Frontal cortex (tissue), 4 donors: ENCODE results near the gene TIMP2. TPM values are rescaled to one million over a fixed set of nuclear protein-coding genes. Genes with fewer than 3 reads are reported as not detected.
A peak's percentile ranks its signal among the peaks of the same experiment; 100 is the strongest.
"Not testable (repeated sequence)": the region's sequence is repeated elsewhere in the genome, so short reads cannot be mapped to it uniquely, and the experiment has no call there.

ENCODE experiments used
- DNase-seq, 2 donors: peaks; one replicate each; pipeline ENCODE4 v3.0.0; 2012; ENCODE audit warnings: low spot score in 2 of 2
- FAIRE-seq: peaks from 2 replicates; lab custom pipeline; 2012; peaks lifted over from hg19 to GRCh38; lab: Jason Lieb, UNC
- total RNA-seq: library from RNA; depleted of rRNA; stranded (reverse); fragments of >200 nt; gene quantifications from one replicate; pipeline ENCODE4 v1.2.3, GENCODE V29; 2014
- donor health status: control.
- donor health status: control.
- donor health status: control.

The TIMP2 gene
- total RNA-seq, 1 donor from 2014 or later = 33.8 TPM

- DNase-seq (no peak), FAIRE-seq (no peak)
Measured at GRCh38 chr17:78878261-78878660, 46.9 kb downstream of the TIMP2 start.

- not testable (repeated sequence) for FAIRE-seq, DNase-seq
Measured at GRCh38 chr17:78876954-78877517, 48.2 kb downstream of the TIMP2 start.

GRCh38 chr17:78876094-78876597, 49.0 kb downstream of the TIMP2 start:
- DNase-seq (no peak), FAIRE-seq (no peak)

DNA sequence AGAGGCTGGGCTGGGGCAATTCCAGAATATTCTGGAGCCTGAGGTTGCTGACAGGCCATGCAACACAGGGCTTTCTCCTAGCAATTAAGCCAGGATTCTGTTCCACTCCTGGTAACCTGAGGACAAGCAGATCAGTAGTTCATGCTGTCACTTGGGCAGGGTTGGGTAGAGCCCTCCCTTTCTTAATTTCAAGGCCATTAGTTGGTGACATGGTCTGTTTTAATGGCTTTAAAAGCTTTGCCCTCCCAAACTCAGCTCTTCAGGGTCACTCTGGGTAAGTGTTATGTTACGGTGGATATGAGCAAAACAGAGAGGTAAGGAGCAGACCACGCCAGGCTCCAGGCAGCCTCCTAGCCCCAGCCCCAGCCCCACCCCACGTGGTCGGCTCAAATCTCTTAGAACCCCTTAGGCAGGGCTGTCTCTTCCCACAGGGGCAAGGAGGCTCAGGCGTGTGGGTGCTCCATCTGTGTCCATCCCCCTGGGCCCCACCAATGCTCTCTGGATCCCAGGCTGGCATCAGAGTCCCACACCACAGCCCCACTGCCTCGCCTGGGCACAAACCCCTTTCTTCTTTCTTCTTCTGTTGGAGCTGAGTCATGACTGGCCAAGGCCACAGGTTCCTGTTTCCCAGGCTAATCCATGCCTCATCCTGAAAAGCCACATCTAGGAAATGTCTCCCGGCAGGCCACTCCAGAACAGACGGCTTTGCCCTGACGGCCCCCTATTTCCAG, 49.7 kb downstream of the TIMP2 start:
- FAIRE-seq (no peak), DNase-seq (no peak)

DNA sequence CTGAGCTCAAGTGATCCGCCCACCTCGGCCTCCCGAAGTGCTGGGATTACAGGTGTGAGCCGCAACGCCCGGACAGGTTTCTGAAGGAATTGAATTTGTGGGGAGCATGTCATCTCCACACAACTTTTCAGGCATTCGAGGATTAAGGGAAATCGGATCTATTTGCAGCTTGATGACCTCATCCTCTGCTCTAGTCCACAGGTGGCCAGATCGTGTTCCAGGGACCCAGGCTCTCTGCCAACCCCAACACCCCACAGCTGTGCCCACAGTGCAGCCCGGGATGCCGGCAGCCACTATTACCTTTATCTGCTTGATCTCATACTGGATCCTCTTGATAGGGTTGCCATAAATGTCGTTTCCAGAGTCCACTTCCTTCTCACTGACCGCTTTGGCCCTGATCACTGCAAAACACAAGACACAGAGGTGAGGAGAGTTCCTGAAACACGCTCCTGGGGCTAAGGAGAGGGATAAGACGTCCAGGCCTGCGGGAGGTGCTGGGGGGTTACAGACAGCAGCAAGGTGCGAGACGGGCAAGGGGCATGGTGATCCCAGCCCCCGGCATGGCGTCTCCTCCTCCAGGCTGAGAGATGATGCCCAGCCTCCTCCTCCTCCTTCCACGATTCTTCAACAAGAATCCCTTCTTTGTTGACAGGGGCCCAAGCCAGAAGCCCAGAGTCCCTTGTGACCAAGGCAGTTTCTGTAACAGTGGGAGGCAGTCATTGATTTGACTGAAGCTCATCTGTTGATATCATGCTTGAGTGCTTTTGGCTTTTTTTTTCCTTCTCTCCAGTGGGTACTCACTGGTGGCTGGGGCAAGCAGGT, 51.5 kb downstream of the TIMP2 start:
- FAIRE-seq (no peak), DNase-seq (no peak)

GRCh38 chr17:78872486-78872885, 52.7 kb downstream of the TIMP2 start:
- no peak for DNase-seq
- FAIRE-seq = no peak

- FAIRE-seq = no peak
- DNase-seq = no peak
Measured at GRCh38 chr17:78870621-78871020, 54.6 kb downstream of the TIMP2 start.

- DNase-seq (no peak), FAIRE-seq (no peak)
Measured at GRCh38 chr17:78868391-78868790, 56.8 kb downstream of the TIMP2 start.

GRCh38 chr17:78867046-78867445, 58.1 kb downstream of the TIMP2 start:
- not testable (repeated sequence) for DNase-seq, FAIRE-seq

- FAIRE-seq = no peak
- peak in 1 of 2 donors; percentile 69 for DNase-seq
Measured at GRCh38 chr17:78865682-78866390, 59.4 kb downstream of the TIMP2 start.

DNA sequence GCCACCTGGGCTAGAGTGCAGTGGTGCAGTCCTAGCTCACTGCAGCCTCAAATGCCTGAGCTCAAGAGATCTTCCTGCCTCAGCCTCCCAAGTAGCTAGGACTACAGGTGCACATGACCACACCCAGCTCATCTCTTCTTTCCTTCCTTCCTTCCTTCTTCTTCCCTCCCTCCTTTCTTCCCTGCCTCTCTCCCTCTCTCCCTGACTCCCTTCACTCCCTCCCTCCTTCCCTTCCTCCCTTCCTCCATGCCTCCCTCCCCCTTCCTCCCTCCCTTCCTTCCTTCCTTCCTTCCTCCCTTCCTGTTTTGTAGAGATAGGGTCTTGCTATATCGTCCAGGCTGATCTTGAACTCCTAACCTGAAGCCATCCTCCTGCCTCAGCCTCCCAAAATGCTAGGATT, 61.1 kb downstream of the TIMP2 start:
- DNase-seq (no peak), FAIRE-seq (no peak)

DNA sequence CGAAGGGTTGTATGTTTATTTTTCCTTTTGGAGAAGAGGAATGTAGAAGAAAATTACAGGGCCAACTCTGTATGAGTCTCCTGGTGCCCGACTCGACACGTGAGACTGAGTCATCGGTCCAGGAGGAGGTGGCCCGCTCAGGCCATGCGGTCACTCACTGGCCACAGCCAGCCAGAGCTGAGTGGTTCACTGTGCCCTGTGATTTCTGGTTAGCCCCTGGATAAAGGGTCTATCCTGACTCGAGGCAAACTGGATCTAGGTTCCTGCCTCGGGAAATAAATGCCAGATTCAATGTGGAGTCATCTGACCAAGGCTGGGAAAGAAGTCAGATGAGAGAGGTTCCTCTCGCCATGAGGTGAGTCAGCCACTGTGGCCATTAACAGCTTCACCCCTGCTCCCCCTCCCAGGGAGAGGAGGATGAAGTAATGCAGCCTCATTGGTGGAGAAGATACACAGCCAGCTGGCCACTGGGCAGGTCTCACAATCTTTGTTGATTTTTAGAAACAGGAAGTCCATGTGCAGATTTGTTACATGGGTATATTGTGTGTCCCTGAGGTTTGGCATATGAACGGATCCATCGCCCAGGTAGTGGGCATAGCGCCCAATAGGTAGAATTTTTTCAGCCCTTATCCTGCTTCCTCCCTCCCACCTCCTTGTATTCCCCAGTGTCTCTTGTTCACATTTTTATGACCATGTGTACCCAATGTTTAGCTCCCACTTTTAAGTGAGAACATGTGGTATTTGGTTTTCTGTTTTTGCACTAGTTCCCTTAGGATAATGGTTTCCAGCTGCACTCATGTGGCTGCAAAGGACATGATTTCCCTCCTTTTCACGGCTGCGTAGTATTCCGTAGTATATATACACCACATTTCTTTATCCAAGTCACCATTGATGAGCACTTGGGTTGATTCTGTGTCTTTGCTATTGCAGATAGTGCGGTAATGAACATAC, 62.8 kb downstream of the TIMP2 start:
- FAIRE-seq (no peak), DNase-seq (no peak)

DNA sequence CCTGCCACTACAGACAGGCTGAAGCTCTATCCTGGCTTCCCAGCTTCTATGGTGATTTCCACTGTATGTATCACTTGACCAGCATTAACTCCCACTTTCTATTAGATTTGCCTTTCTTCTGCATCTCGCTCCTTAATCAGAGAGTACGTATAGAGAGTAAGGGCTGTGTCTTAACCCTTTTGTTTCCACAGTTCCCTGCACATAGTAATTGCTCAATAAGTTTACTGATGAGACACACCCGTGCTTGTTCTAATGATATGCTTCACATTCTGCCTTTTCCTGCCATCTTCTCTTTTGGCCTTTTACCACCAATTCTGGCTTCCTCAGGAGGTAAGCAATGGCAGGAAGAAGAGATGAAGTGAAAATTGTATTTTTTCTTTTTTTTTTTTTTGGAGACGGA, 64.0 kb downstream of the TIMP2 start:
- FAIRE-seq = no peak

GRCh38 chr17:78859051-78859450, 66.1 kb downstream of the TIMP2 start:
- FAIRE-seq (no peak), DNase-seq (no peak)

More for the DNA sequence above, 64.0 kb downstream of the TIMP2 start:
- DNase-seq = no peak

- DNase-seq = no peak
- FAIRE-seq = no peak
Measured at GRCh38 chr17:78857266-78857665, 67.9 kb downstream of the TIMP2 start.

DNA sequence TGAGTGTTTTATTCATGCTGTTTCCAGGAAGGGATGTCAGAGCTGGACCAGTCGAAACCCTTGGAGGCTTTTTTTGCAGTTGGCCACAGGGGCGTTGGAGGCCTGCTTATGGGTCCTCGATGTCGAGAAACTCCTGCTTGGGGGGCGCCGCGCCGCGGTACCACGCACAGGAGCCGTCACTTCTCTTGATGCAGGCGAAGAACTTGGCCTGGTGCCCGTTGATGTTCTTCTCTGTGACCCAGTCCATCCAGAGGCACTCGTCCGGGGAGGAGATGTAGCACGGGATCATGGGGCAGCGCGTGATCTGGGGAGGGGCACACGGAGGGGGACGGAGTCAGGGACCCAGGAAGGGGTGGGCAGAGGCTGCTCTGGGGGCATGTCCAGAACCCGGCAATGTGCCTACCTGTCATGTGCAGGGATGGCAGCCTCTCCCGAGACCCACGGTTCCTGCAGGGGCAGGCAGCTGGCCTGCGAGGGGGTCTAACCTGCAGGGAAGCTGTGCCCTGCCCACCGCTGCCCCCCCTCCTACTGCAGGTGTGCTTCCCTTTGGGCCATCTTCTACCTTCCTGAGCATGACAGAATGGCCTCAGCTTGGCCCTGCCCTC, 69.5 kb downstream of the TIMP2 start:
- DNase-seq = no peak
- FAIRE-seq = no peak

- DNase-seq (no peak), FAIRE-seq (no peak)
Measured at GRCh38 chr17:78854508-78854907, 70.7 kb downstream of the TIMP2 start.

- DNase-seq = no peak
- no peak for FAIRE-seq
Measured at GRCh38 chr17:78853926-78854394, 71.2 kb downstream of the TIMP2 start.
